GM19193 (cell line): ENCODE measurements around the gene ZNF285.

ENCODE experiments used
- POLR2A ChIP-seq: IDR thresholded peaks from 4 replicates; pipeline ENCODE4 v1.6.1; 2011; ENCODE audit not compliant: insufficient read depth, insufficient read length; ENCODE audit errors: extremely low read depth

ZNF285 gene

DNA sequence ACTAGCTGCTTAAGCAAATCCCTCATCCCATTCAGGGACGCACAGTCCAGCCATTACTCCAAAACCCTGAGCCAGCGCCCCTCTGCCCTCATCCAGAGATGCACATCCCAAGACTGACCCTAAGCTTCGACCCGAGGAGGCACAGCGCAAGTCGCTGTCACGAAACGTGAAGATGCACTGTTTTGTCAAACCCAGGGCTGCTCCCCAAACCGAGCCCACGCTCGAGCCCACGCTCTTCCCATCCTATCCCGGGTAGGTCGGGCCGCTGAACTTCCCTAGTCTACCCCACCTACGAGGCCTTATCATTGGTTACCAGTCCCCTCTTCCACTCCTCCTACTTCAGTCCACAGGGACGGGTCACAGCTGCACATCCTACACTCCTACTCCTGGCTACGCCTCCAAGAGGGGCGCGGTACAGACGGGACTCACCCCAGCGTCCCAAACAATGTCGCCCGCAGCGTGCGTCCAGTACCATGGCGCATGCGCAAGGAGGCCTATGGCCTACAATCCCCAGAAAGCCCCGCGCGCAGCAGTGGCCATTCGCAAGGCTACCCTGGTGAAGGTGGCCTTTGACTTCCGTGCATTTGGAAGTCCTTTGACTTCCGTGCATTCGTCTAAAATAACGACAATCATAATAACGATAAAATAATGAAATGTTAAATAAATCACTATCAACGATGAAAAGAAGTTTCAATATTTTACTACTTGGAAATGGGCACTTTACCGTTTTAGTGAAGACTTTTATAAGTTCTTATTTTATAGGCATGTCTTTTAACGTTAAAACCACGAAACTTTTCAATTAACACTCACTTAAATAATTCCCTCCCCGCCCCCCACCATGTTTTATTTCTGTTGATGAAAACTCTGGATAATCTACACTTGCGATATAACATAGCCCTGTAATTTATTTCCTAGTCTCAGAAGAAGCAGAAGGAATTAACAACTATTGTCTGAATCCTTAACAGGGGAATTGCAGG is at the start of gene ZNF285:
ZNF285 (minus strand) TSS at position 470 of the 977 bp plus-strand sequence. CDS start 4,395 bp downstream, outside the sequence.
- TF ChIP-seq POLR2A, result no peak

DNA sequence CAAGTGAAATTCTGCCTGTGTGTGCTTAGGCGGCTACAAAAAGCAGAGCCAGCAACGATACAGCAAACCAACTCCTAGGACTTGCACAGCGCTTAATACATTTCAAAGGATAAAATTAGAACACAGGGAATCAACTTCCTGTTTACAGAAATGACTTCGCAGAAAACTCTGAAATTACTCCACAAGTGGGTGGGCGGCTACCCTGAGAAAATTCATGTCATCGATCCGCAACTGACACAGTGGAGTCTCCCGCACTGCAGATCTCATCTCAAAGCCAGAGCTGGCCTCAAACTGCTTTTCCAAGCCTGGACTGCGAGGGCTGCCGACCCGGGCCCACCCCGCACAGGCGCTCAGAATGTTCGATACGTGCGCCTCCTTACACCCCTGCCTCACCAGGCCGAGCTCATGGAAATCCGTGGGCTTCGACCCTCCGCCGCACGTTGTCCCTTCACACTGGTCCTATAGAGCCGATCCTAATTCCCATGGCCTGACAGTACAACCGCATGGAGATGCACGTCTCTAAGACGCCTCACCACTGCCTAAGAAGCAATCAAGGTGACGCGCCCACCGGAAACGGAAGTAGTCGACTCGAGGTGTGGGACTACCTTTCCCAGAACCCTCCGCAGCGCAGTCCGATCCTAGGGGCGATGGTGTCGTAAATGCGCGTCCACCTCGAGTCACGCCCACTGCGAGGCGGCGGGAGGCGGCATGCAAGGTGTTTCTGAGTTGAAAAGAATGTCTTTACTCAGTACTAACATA is 46.7 kb upstream of the ZNF285 start, which contains the start of gene ZNF229:
ZNF229 (minus strand) TSS at position 557 of the 759 bp plus-strand sequence. CDS start 5,625 bp downstream, outside the sequence.
- no peak for TF ChIP-seq POLR2A

DNA sequence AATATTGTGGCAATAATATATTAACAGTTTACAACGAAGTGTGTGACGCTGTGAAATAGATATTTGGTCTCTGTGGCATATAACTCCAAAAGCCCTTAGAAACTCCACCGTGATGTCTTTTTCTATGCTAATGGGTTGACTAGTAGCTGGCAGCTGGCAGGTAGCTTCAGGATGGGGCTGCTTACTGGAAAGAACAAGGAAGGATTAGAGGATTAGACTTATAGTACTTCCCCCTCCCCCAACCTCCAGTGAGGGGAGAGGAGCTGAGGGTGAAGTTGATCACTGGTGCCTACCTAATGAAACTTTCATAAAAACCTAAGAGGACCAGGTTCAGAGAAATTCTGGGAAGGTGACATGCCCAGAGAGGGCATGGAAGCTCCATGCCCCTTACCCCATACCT is 37.0 kb upstream of the ZNF285 start:
- TF ChIP-seq POLR2A, result no peak

DNA sequence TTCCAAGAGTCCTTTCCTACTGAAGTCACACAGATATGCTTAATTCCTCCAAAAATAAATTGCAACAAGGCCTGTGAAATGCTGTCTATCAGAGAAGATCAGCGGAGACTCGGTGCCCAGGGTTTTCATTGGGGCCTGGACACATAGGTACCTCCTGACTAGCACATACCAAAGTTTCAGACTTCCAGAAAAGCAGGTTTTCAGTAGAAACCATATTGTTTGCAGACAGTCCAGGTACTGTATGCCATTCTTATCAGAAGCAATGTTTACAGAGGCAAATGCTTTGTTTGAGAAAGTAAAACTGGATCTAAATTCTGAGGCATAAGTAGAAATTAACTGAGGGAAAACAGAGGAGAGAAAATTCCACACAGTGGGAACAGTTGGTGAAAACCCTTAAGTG is 34.0 kb upstream of the ZNF285 start:
- TF ChIP-seq POLR2A, result no peak

DNA sequence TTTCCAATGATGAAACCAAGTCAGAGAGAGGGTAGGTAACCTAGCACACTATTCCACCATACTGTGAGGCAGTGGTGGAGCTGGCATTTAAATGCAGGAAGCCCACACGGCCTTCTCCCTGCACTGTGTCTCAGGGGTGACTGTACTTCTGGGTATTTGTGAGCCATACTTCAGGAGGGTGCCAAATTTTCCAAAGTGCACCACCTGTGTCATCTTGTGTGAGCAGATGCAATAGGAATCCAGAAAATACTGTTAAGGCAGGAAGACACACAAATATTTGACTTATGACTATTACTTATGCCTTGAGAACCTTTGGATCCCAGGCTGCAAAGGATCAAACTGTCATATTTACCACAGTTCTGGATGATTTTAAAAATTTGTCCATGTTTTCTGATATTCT is 29.5 kb upstream of the ZNF285 start:
- no peak for TF ChIP-seq POLR2A

DNA sequence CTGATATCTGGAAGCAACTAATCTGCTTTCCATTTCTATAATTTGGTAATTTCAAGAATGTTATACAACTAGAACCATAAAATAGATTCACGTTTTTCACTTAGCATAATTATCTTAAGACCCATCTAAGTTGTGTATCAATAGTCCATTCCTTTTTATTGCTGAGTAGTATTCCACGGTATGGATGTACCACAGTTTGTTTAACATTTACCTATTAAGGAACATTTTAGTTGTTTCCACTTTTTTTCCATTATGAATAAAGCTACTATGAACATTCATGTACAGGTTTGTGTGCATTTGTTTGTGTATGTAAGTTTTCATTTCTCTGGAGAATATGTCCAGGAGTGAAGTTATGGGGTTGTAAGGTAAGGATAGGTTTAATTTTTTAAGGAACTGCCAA is 26.6 kb downstream of the ZNF285 start:
- no peak for TF ChIP-seq POLR2A

DNA sequence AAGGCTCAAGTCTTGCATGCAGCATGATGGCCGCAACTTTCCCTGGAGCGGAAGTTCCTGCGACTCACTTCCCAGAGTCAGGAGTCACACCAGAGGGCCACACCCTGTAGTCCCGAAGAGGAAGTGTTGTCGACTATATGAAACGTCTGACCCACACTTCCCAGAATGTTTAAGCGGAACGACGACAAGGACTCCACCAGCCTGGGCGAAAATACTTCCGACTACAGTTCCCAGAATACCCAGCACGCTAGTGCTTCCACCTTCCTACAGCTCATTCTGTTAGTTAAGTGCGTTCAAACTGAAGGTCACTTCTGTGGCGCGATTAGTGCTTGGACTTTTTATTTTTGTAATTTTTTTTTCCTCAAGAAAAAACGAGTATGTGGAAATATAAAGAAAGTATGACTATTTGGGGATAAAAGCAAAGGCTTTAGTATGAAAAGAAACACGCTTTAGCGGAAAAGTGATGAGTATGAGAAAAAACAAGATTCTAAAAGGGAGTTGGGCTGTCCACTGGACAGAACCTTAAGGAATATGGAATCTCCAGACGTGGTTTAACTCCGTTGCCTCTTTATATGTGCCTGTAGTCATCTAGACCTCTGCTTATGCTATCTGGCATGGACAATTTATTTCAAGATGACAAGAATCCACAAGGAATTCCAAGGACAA is 29.5 kb downstream of the ZNF285 start:
- no peak for TF ChIP-seq POLR2A

DNA sequence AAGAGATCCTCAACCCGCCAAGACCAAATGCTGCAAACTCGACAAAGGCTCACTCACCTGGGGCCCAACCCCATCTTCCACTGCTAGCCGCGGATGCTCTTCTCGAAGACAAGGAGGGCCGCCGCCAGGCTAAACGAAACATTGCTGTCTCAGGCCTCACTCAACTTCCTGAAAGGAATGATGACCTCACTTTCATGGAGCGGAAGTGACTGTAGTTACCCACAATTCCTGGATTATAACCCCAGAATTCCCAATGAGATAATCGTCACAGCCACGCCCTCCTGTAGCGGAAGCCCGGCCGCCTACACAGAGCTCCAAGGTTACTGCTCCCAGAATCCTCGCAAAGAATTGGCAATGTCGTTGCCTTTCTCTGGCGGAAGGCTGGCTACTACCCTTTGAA is 34.4 kb downstream of the ZNF285 start:
- no peak for TF ChIP-seq POLR2A

DNA sequence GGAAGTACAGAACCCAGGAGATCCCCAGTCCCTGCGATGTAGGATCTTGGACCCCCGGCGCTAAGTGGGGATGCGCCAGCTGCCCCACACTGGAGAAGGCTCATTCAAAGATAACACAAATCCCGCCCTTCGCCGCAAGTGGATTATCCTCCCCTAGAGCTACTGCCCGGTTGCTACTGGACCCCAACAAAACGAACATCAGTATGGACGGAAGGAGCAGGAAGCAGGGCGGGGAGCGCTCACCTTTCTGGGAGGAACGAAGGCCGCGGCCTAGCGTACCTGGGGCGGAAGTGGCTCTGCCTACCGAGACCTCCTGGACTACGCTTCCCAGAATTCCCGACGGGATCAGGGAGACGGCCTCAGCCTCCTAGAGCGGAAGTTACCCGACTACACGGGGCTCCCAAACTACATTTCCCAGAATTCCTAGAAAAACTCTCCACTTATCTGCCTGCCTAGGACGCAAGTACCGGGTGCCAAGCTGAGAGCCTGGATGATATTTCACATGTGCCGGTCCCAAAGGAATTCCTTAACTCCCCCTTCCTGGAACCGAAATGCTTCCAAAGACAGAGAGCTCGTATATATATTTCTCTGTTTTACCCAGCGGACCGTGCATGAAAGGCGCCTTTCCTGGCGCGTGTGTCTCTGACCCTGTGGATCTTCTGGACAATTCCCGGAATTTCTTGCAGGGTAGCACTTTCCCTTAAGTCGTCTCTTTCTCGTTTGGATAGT is 44.9 kb downstream of the ZNF285 start, which contains the start of gene ZNF112:
ZNF112 (minus strand) TSS at position 298 of the 729 bp plus-strand sequence. CDS start 16,141 bp downstream, outside the sequence.
- TF ChIP-seq POLR2A, result no peak

DNA sequence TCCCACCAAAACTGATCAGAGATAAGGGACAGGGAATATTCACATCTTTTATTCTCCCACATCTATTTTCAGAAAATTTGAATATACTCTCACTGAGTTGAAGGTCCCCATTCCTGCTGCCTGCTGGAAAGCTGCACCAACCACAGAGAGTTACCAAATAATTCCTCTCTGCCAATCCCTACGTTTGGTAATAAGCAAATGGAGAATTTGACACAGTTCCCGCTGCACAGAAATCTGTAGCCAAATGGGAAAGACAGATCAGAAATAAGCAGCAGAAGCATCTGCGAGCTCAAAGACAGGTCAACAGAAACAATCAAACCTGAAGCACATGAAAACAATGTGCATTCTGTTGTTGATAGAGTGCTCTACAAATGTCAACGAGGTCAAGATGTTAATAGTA is 54.9 kb downstream of the ZNF285 start:
- no peak for TF ChIP-seq POLR2A

DNA sequence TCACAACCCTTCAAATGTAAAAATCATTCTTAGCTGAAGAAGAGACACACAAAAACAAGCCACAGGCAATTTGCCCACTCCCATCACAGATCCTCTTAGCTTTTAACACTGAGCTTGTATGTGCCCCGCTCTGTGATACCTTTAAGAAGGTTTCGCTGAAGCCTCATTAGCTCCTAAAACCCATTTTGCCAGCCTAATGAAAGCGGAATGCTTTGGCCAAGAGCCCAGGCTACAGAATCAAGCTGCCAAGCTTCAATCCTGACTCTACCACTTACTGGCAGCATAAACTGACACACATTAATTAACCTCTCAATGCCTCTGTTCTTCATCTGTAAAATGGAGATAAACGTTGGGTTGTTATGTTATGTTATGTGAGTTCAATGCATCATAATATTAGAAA is 55.4 kb downstream of the ZNF285 start:
- no peak for TF ChIP-seq POLR2A

DNA sequence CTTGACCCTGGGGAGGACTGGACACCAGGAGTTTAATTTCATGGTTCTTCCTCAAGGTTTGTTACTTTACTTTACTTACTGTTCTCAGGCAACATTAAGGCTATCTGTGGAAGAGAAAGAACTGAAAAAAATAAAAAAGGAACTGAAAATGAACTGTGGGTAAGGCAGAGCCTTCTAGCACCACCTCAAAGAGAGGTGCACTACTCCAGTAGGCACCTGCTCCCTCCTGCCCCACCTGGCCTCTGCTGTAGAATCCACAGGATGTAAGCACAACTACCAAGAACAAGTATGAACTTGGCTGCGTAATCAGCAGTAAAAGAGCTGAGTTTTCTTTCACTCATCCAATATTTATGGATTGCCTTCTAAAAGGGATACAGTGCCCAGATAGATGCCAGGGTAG is 57.2 kb downstream of the ZNF285 start:
- no peak for TF ChIP-seq POLR2A

DNA sequence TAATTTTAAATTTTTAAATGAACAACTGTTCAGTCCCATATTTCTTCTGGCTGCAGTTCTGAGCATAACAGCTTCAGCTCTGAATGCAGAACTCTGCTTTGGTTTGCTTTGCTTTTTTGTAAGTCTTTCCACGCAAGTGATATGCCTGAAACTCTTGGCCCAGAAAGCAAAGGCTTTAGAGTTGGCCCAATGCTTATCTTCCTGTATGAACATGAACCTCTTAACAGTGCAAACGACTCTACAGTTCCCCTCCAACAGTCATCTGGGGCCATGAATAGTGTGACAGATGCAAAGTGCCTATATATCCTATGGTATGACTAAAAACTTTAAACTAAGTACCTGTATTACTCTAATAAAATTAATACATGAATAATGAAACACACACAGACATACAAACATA is 59.6 kb downstream of the ZNF285 start:
- TF ChIP-seq POLR2A, result no peak
